ENCODE measurements around the gene CLEC11A. TPM values are rescaled to one million over a fixed set of nuclear protein-coding genes. Genes with fewer than 3 reads are reported as not detected.

Gene CLEC11A
- 21.3 and 46.3 TPM in 2 replicates for total RNA-seq

GRCh38 chr19:50723069-50723468 is at the start of gene CLEC11A:
TSS of gene CLEC11A (plus strand) at chr19:50723364. CDS start at chr19:50723526, 162 bp downstream.

GRCh38 chr19:50719566-50719965 is 3.6 kb upstream of the CLEC11A start, which contains the start of gene SHANK1:
TSS of gene SHANK1 (minus strand) at chr19:50719802. CDS start at chr19:50716919, 2,883 bp downstream.

GRCh38 chr19:50770164-50770563 is 47.0 kb downstream of the CLEC11A start, which contains the start of gene GPR32:
TSS of gene GPR32 (plus strand) at chr19:50770464. CDS start at chr19:50770601, 137 bp downstream.

Other genes starting within 250 kb of the CLEC11A start
- gene EMC10, start 246.9 kb upstream of the CLEC11A start, total RNA-seq: 32.5 and 38.9 TPM in 2 replicates
- gene GARIN5A, start 246.5 kb upstream of the CLEC11A start, total RNA-seq: 0.26 and 0.47 TPM in 2 replicates
- 49.2 and 52.6 TPM in 2 replicates for gene JOSD2, start 212.2 kb upstream of the CLEC11A start, total RNA-seq
- not detected in 2 replicates for gene ASPDH, start 209.5 kb upstream of the CLEC11A start, total RNA-seq
- gene LRRC4B, start 154.9 kb upstream of the CLEC11A start, total RNA-seq: under 0.01 and 0.94 TPM in 2 replicates
- gene SYT3, start 83.5 kb upstream of the CLEC11A start, total RNA-seq: not detected in 2 replicates
- gene C19orf81, start 73.9 kb upstream of the CLEC11A start, total RNA-seq: not detected in 2 replicates
- 0.60 and 3.3 TPM in 2 replicates for gene SHANK1, start 3.6 kb upstream of the CLEC11A start, total RNA-seq
- gene GPR32, start 47.1 kb downstream of the CLEC11A start, total RNA-seq: not detected in 2 replicates
- gene ACP4, start 67.1 kb downstream of the CLEC11A start, total RNA-seq: not detected in 2 replicates
- gene KLK1, start 100.4 kb downstream of the CLEC11A start, total RNA-seq: not detected in 2 replicates
- 0.09 TPM in 1 of 2 replicates, not detected in the other for gene KLK15, start 110.2 kb downstream of the CLEC11A start, total RNA-seq
- gene KLK3, start 131.6 kb downstream of the CLEC11A start, total RNA-seq: 0.09 TPM in 1 of 2 replicates, not detected in the other
- gene KLK2, start 150.1 kb downstream of the CLEC11A start, total RNA-seq: not detected in 2 replicates
- gene KLK4, start 188.0 kb downstream of the CLEC11A start, total RNA-seq: not detected in 2 replicates
- gene KLK5, start 229.7 kb downstream of the CLEC11A start, total RNA-seq: 0.34 TPM in 1 of 2 replicates, not detected in the other
- gene KLK6, start 246.2 kb downstream of the CLEC11A start, total RNA-seq: not detected in 2 replicates